ENCODE measurements around the gene RUSF1. TPM values are rescaled to one million over a fixed set of nuclear protein-coding genes. Genes with fewer than 3 reads are reported as not detected.

RUSF1 gene
- total RNA-seq, 2 donors from 2014 or later, result 67.9 to 74.2 TPM

DNA sequence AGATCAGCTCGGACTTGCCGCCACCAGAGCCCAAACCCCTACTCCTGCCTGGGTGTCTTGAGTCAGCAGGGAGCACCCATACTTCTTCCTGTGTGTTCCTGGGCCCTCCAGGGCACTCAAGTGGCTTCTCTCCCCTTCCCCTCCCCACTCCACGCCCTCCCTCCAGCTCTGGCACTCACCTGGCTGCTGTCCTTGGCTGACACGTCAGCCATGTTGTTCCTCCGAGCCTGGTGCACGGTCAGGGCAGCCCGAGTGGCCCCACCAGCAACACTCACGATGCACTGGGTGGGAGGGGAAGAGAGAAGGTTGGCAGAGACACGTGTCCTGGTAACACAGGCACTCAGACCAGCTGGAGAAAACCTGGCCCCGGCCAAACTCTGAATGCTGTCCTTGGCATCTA, 11.5 kb downstream of the RUSF1 start:
- TF ChIP-seq, protein P1, sequence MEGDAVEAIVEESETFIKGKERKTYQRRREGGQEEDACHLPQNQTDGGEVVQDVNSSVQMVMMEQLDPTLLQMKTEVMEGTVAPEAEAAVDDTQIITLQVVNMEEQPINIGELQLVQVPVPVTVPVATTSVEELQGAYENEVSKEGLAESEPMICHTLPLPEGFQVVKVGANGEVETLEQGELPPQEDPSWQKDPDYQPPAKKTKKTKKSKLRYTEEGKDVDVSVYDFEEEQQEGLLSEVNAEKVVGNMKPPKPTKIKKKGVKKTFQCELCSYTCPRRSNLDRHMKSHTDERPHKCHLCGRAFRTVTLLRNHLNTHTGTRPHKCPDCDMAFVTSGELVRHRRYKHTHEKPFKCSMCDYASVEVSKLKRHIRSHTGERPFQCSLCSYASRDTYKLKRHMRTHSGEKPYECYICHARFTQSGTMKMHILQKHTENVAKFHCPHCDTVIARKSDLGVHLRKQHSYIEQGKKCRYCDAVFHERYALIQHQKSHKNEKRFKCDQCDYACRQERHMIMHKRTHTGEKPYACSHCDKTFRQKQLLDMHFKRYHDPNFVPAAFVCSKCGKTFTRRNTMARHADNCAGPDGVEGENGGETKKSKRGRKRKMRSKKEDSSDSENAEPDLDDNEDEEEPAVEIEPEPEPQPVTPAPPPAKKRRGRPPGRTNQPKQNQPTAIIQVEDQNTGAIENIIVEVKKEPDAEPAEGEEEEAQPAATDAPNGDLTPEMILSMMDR (IDR thresholded peaks at IDR 0.05), result no peak
- H3K27ac ChIP-seq, result no peak overlapping the region
- DNase-seq (ENCODE audit: low spot score), result no peak
- H3K9me3 ChIP-seq, result no peaks in the 10 kb centered on the region
- H3K4me1 ChIP-seq (ENCODE audit: control insufficient read depth in 1 of 2, low read depth in 2 of 2), result no peaks in the 10 kb centered on the region
- no peaks in the 10 kb centered on the region for H3K27me3 ChIP-seq (replicated peaks; ENCODE audit: insufficient read depth)
- peaks cover 38% of the 10 kb centered on the region for H3K36me3 ChIP-seq
- no peak for ATAC-seq (ENCODE audit: insufficient number of reproducible peaks, low FRiP score, low read depth)
- no peak overlapping the region for H3K4me3 ChIP-seq

DNA sequence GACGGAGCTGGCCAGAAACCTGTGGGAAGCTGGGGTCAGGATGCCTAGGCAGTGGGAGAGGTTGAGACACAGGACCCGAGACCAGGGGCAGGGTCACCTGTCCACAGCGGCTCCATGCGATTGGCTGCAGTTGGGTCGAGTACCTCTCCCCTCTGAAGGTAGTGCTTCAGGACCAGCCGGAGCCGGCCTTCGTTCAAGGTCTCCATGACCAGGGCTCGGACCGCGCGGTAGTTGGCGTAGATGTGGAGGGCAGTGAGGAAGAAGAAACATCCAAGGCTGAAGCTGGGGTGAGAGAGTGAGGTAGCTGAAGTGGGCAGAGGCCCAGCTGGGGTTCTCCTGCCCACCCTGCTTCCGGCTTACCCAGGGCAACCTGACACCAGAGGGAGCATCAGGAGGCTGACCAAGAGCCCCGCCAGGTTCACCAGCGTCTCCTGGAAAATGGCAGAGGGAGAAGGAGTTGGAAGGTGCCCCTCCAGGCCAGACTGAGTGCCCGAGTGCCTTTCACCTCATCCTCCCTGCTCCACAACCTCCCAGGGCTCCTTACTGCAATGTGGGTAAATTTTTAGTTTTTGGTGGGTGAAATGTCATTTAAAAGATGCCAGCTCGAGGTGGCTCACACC, 14.6 kb downstream of the RUSF1 start:
- no peak for ATAC-seq (ENCODE audit: insufficient number of reproducible peaks, low FRiP score, low read depth)
- TF ChIP-seq, protein P1 (IDR thresholded peaks at IDR 0.05), result no peak
- DNase-seq (ENCODE audit: low spot score), result no peak
- Histone ChIP-seq H3K9me3 (no peaks in the 10 kb centered on the region), H3K36me3 (peaks cover 37% of the 10 kb centered on the region), H3K27me3 (replicated peaks; ENCODE audit: insufficient read depth) (no peaks in the 10 kb centered on the region), H3K4me3 (no peak overlapping the region), H3K27ac (no peak overlapping the region), H3K4me1 (ENCODE audit: control insufficient read depth in 1 of 2, low read depth in 2 of 2) (peaks cover 0 to under 1% of the 10 kb centered on the region in 2 donors)

DNA sequence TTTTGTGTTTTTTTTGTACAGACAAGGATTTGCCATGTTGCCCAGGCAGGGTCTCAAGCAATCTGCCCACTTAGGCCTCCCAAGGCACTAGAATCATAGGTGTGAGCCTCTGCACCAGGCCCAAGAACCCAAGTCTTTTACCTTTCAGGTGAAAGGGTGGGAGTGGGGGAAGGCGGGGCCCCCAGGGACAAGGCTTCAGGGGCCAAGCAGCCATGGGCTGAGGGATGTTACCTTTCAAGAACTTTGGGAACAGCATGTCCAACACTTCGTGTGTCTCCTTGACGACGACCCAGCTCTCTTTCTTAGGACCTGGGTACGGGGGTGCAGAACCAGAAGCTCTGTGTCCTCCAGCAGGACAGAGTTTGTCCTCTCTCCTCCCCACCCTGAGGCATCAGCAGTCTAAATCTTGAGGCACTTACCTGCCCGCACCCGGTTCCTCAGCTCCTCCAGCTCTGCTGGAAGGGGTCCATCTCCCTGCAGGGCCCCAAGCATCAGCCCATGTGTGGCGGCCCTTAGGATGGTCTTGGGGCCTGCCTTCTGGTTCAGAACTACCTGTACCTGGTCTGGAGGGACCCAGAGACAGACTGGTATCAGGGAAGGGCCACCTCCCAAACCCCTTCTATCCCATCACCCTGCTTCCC, 16.3 kb downstream of the RUSF1 start:
- TF ChIP-seq, protein P1 (IDR thresholded peaks at IDR 0.05), result no peak
- peaks cover 36% of the 10 kb centered on the region for H3K36me3 ChIP-seq
- H3K27me3 ChIP-seq (replicated peaks; ENCODE audit: insufficient read depth), result no peaks in the 10 kb centered on the region
- no peak overlapping the region for H3K4me3 ChIP-seq
- H3K9me3 ChIP-seq, result no peaks in the 10 kb centered on the region
- peaks cover 6 to 16% of the 10 kb centered on the region in 2 donors for H3K4me1 ChIP-seq (ENCODE audit: control insufficient read depth in 1 of 2, low read depth in 2 of 2)
- DNase-seq (ENCODE audit: low spot score) (no peak), ATAC-seq (ENCODE audit: insufficient number of reproducible peaks, low FRiP score, low read depth) (no peak)
- H3K27ac ChIP-seq, result no peak overlapping the region

DNA sequence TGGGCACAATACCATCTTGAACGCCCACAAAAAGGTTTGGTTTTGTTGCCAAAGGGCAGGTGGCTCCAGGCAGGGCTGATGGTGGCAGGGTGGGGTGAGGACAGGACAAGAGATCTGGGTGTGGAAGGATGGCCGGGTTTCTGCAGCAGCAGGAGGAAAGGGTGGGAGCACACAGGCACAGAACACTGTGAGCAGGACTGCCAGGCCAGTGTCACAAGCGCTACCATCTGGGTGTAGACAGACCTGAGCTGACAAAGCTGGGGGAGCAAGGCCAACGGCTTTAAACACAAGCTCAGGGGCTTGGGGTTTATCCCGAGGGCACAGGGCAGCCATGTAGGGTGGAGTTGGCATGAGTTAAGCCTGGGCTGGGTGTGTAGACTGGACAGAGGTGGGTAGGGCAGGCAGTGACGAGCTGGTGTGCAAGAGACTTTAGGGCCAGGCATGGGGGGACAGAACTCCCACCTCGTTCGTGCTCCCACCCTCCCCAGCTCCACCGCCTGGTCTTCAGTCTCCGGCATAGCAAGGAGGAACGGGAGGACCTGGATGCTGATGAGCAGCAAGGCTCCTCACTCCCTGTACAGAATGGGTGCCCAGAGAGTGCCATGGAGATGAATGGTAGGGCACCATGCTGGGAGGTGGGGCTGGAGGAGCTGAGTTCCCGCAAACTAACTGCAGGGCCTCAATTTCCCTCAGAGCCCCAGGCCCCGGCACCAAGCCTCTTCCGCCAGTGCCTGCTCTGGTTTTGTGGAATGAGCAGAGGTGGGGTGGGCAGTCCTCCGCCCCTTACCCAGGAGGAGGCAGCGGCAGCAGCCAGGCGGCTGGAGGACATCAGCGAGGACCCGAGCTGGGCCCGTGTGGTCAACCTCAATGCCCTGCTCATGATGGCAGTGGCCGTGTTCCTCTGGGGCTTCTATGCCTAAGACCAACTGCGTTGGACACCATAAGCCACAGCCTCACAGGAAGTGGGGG, 18.3 kb downstream of the RUSF1 start:
- no peak for DNase-seq (ENCODE audit: low spot score)
- Histone ChIP-seq H3K9me3 (no peaks in the 10 kb centered on the region), H3K4me1 (ENCODE audit: control insufficient read depth in 1 of 2, low read depth in 2 of 2) (peaks cover 6 to 16% of the 10 kb centered on the region in 2 donors), H3K27me3 (replicated peaks; ENCODE audit: insufficient read depth) (no peaks in the 10 kb centered on the region), H3K4me3 (no peak overlapping the region), H3K36me3 (peaks cover 27% of the 10 kb centered on the region), H3K27ac (no peak overlapping the region)
- no peak for ATAC-seq (ENCODE audit: insufficient number of reproducible peaks, low FRiP score, low read depth)
- TF ChIP-seq, protein P1 (IDR thresholded peaks at IDR 0.05), result no peak

DNA sequence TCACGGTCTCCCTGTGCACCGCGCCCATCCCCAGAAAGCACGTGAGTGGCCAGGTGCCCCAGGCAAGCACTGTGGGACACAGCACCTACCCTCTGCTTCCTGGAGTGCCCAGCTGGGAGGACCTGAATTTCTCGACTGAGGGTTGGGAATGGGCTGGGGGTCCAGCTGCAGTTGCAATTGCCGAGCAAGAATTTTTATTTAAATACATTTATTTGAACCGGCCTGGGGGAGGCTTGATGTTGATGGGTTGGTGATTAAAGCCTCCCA, 19.0 kb downstream of the RUSF1 start:
- ATAC-seq (ENCODE audit: insufficient number of reproducible peaks, low FRiP score, low read depth) (no peak), DNase-seq (ENCODE audit: low spot score) (no peak)
- Histone ChIP-seq H3K4me1 (ENCODE audit: control insufficient read depth in 1 of 2, low read depth in 2 of 2) (peaks cover 6 to 16% of the 10 kb centered on the region in 2 donors), H3K27ac (no peak overlapping the region), H3K27me3 (replicated peaks; ENCODE audit: insufficient read depth) (no peaks in the 10 kb centered on the region), H3K36me3 (peaks cover 27% of the 10 kb centered on the region), H3K9me3 (no peaks in the 10 kb centered on the region), H3K4me3 (no peak overlapping the region)
- TF ChIP-seq, protein P1 (IDR thresholded peaks at IDR 0.05), result no peak
